ENCODE data around the gene CLEC11A. TPM values are rescaled to one million over a fixed set of nuclear protein-coding genes. Genes with fewer than 3 reads are reported as not detected.

CLEC11A gene
- total and polyA plus RNA-seq, 10 of the 15 experiments (the other 5 are each of a cell fraction or from before 2014, with no cell fraction given): not detected

- Histone ChIP-seq H4K20me1 (ENCODE audit: control insufficient read depth, insufficient read depth) (no peaks in the 10 kb centered on the region), H3K79me2 (ENCODE audit: control insufficient read depth, insufficient read depth, low read length) (no peaks in the 10 kb centered on the region), H3K36me3 (ENCODE audit: control insufficient read depth in 2 of 2, insufficient read depth in 2 of 2, low read length in 1 of 2) (no peaks in the 10 kb centered on the region), H3K9ac (ENCODE audit: control insufficient read depth, insufficient read depth, low read length) (no peak overlapping the region), H3K27ac (ENCODE audit: control insufficient read depth, insufficient read depth) (no peak overlapping the region), H3K9me3 (replicated peaks; ENCODE audit: control insufficient read depth, insufficient read depth, low read length) (no peaks in the 10 kb centered on the region), H3K4me2 (ENCODE audit: control insufficient read depth, insufficient read depth) (no peak overlapping the region), H3K4me3 (no peak overlapping the region), H2AFZ (ENCODE audit: control insufficient read depth, low read depth, low read length) (no peak overlapping the region), H3K4me1 (ENCODE audit: control insufficient read depth, insufficient read depth, low read length) (no peaks in the 10 kb centered on the region), H3K27me3 (replicated peaks in 1 of 2; ENCODE audit: control insufficient read depth in 2 of 2, insufficient read depth in 2 of 2, low read length in 1 of 2) (no peaks in the 10 kb centered on the region; a peak in 2 of 4 replicates)
- SMC1A ChIA-PET (ENCODE audit: uncharacterized antibody, unreplicated experiment): interaction anchor here (0.7 to 0.8 kb wide), 2 partner anchors 66 to 144 kb away, joined by 3 read pairs; no protein-coding TSS in a partner anchor
- in situ Hi-C loops (cut with MboI) (no loop called here), intact Hi-C loops (cut with micrococcal nuclease; ENCODE audit: unreplicated experiment) (no loop called here)
- DNase-seq (ENCODE audit: low read depth, low spot score): no peak
- no TSS peak for BruUV-seq (replicated peaks)
- RAD21 ChIA-PET (ENCODE audit: unreplicated experiment): no interaction called here
- CTCF ChIA-PET: no interaction called here
- POLR2A ChIA-PET: no interaction called here
- ATAC-seq: no peak
- WGBS (ENCODE audit: insufficient coverage, insufficient replicate concordance, low lambda C conversion rate, missing lambda C conversion rate): 22% methylated on average over 7 of the region's 7 CpGs
- no peak for FAIRE-seq
- TF ChIP-seq BCL11A (IDR thresholded peaks at IDR 0.05; ENCODE audit: low read depth, low read length): no peak
- TF ChIP-seq HCFC1 (IDR thresholded peaks at IDR 0.05; ENCODE audit: low read length): no peak
- TF ChIP-seq SPI1 (IDR thresholded peaks at IDR 0.05; ENCODE audit: borderline replicate concordance, insufficient read depth, low read depth, low read length): no peak
- no peak for TF ChIP-seq PBX3 (IDR thresholded peaks at IDR 0.05; ENCODE audit: insufficient replicate concordance, low read depth, low read length)
- TF ChIP-seq ZBTB40 (IDR thresholded peaks at IDR 0.05; ENCODE audit: borderline replicate concordance): no peak
- no peak for TF ChIP-seq CEBPB (IDR thresholded peaks at IDR 0.05; ENCODE audit: borderline replicate concordance in 1 of 2, low read depth in 2 of 2, low read length in 2 of 2)
- no peak for TF ChIP-seq JUNB (IDR thresholded peaks at IDR 0.05)
- TF ChIP-seq, protein P1, sequence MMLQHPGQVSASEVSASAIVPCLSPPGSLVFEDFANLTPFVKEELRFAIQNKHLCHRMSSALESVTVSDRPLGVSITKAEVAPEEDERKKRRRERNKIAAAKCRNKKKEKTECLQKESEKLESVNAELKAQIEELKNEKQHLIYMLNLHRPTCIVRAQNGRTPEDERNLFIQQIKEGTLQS (IDR thresholded peaks at IDR 0.05; ENCODE audit: borderline replicate concordance, extremely low read depth, low read depth, low read length): no peak
- no peak for TF ChIP-seq ZNF687 (IDR thresholded peaks at IDR 0.05)
- no peak for TF ChIP-seq CBX5 (IDR thresholded peaks at IDR 0.05; ENCODE audit: low read depth)
These were observed 12.7 kb downstream of the CLEC11A start for GRCh38 chr19:50735869-50736268.
